HG03064 (cell line): Measurements from ENCODE around the gene TMEM238.

Source experiments
- ATAC-seq: cut with Tn5 transposase; IDR thresholded peaks from one replicate; pipeline ENCODE4 v1.9.1; 2021; ENCODE audit warnings: low read depth; ENCODE audit not compliant: unreplicated experiment

The TMEM238 gene

DNA sequence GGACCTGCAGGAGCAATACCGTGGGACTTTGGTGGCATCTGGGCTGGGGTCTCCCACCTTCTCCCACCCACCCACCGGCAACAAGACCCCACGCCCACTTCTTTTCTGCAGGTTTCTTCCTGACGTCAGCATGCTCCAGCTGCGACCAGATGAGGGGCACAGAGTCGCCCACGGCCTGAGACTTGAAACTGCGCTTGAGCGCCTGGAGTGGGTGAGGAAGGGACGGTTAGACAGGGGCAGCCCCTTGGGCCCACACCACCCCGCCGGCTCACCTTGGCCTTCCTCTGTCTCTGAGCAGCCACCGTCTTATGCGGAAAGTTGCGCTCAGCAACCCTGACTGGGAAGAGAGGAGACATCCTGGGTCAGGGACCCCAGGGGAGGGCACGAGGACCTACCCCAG, 23.2 kb downstream of the TMEM238 start:
- ATAC-seq, result no peak

DNA sequence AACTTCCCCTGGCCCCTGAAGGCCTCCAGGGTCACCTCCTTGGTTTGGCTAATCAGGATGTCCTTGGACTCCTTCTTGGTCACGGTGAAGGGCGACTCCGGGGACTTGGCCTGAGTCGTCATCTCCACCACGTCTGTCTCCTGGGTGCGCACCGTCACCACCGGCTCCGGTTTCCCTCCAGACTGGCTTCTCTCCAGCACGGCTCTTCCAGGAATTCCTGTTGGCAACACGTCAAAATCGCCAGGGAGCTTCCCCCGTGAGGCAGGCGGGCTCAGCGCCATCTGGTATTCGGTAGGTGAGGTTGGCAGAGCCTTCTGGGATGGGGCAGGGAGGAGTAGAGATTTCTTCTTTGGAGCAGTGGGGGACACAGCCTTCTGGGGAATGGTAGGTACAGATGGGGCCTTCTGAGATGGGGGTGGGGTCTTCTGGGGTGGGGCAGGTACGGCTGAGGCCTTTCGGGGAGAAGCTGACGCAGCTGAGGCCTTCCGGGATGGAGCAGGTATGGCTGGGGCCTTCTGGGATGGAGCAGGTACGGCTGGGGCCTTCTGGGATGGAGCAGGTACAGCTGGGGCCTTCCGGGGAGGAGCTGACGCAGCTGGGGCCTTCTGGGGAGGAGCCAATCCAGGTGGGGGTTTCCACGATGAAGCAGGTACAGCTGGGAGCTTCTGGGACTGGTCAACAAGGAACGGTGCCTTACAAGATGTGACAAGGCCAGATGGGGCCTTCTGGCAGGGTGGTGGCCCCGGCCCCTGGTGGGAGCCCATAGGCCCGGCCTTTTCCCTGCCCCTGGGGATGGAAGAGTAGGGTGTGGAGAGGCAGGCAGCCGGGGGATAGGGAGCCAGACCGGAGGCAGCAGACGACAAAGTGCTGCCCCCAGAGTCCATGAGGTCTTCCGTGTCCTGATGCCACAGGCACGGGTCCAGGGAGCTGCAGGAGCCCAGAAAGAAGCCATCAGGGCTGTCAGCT, 24.9 kb downstream of the TMEM238 start:
- ATAC-seq, result no peak

- no peak for ATAC-seq
Measured at GRCh38 chr19:55358493-55358892, 25.6 kb downstream of the TMEM238 start.

DNA sequence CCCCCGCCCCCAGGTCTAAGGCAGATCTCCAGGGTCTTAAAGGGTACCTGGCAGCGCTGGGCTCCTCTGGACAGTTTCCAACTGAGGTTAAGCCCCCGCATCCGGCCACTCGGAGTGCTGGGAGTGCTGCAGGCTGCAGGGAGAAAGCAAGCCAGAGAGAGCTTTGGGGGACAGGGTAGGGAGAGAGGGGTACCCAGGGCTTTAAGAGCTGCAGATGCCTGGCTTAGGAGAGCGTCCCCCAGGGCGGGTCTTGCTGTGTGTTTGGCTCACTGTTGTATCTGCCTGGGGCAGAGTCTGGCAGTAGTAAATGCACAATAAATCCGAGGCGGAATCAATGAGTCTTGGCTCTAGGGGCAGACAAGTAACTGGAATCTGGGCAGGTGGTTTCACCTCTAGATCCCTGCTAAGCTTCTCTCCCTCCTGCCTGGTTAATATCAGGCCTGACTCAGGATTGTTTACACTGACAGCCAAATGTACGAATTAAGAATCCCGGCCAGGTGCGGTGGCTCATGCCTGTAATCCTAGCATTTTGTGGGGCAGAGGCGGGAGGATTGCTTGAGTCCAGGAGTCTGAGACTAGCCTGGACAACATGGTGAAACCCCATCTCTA, 28.8 kb downstream of the TMEM238 start:
- no peak for ATAC-seq

- no peak for ATAC-seq
Measured at GRCh38 chr19:55354698-55355212, 29.3 kb downstream of the TMEM238 start, which contains the start of gene COX6B2. TSS of gene COX6B2 (minus strand) at chr19:55354719. CDS start at chr19:55354521, 198 bp downstream.

DNA sequence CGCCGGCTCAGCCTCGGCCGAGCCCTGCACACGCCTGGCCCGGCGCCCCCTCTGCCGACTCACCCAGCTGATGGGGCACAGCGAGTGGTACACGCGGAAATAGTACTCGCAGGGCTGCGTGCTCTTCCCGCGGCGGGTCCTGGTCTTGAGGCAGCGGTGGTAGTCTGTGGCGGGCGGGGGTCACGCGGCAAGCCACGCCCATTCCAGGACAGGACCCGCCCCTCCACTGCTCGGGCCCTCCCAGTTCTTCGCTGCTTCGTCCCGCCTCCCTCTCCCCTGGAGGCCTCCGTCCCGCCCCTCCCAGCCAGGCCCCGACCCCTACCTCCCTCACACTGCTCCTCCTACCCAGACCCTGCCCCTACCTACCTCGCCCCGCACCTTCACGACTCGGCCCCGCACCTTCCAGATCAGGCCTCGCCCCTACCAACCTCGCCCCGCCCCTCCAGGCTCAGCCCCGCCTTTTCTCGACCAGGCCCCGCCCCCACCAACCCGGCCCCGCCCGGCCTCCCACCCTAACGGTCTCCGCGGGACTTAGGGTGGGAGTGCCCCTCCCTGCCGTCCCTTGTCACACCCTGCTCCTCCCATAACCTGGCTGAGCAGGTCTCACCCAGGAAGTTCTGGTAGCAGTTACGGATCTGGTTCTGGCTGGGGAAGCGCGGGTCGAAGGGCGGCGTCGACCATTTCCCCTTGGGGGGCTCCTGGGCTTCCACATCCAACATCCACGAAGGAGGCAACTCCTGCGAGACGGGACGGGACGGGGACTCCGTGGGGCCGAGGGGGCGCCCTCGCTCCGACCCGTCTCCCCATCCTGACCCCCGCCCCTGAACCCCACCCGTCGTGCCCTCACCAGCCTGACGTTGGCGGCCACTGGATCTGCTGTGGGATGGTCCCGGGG, 30.0 kb downstream of the TMEM238 start:
- ATAC-seq, result no peak

DNA sequence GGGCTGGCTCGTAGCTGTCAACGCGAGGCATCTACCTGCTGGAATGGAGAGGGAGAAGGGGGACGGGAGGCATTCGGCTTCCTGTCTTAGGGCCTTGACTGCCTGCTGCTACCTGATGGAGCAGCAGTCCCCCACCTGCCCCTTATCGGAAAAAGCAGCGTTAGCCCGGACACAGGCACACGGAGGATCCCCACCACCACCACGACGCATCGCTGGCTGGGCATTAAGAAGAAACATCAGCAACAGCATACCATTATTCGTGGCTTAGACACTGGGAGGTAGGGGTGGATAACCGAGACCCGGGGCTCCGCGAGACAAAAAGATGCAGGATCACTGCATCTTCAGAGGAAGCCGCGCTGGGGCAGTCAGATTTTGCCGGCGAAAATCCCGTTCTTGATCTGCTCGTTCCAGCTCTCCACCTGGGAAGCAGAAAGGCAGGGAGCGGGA, 30.7 kb downstream of the TMEM238 start:
- ATAC-seq, result no peak

GRCh38 chr19:55352549-55353145, 31.4 kb downstream of the TMEM238 start:
- no peak for ATAC-seq

GRCh38 chr19:55352040-55352439, 32.1 kb downstream of the TMEM238 start:
- ATAC-seq, result no peak

GRCh38 chr19:55350620-55351315, 33.3 kb downstream of the TMEM238 start:
- ATAC-seq, result no peak

- ATAC-seq, result no peak
Measured at GRCh38 chr19:55348317-55349034, 35.6 kb downstream of the TMEM238 start.

DNA sequence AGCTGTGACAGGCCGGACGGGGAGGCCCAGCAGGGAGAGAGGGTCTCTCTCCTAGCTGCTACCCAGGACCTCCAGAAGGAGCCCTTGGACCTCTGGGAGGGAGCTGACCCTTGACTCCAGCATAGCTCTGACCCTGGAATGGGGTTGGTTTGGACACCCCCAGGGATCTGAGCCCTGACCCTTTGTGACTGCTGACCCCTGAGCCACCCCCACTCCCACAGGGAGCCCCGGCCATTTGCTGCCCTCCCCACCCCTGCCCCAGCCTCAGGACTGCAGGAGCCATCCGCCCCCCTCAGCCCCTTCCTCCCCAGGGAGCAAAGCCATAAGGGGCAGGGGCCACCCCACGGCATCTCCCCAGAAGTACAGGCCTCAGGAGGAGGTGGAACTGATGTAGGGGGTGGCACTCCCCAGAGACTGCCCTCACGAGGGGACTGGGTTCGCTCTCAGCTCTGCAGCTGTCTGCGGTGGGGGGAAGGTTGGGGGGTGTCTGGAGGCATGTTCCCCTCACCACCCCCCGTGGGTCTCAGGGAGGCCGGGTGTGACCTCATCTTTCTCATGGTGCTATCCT, 36.6 kb downstream of the TMEM238 start:
- ATAC-seq, result no peak

GRCh38 chr19:55346725-55347441, 37.2 kb downstream of the TMEM238 start:
- ATAC-seq, result no peak

GRCh38 chr19:55345818-55346724, 38.0 kb downstream of the TMEM238 start:
- no peak for ATAC-seq

DNA sequence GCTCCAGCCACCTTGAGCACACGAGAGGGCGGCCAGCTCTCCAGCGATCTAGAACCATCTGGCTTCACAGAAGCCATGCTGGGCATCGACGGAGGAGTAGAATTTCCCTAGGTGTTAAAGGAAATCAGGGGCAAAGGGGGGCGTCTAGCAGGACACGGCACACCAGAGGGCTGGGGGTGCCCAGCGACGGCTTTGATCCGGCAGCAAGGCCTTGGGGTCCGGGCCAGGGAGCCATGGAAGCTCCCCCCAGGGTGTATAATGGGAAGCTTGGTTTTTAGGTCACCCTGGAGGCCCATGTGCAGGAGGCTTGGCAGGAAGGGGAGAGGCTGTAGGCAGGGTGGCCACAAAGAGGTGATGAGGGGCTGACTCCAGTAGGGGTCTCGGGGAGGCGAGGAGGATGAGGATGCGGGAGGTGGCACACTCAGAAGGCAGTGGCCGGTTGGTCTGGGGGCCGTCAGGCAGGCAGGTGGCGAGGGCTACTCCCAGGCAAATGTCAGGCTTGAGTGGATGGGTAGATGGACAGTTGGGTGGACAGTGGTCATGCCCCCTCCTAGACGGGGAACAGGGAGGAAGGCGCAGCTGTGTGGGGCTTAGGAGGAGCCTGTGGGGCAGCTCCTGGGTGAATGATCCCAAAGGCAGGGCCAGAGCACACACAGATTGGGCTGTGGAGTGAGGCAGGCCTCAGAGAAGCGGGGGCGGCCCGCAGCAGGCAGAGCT, 38.8 kb downstream of the TMEM238 start:
- no peak for ATAC-seq

DNA sequence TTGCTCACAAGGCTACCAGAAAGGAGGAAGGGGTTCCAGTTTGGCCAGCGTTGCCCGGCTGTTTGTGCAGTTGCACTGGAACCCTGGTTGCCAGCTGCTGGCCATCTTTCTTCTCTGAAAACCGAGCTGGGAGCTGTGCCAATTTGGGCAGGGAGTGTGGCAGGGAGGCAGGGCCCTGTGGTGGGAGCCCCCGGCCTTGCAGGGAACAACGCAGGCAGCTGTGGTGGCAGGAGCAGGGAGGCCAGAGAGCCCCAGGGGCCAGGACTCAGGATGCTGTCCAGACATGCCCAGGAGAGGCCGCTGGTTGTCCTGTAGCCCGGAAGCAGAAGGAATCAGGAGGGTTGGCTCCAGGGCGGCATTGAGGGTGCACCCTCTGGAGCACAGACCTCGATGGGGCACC, 39.6 kb downstream of the TMEM238 start:
- no peak for ATAC-seq
